DND-41 (cell line): ENCODE results near the gene ZSWIM5.
"Not testable (repeated sequence)": the region's sequence is repeated elsewhere in the genome, so short reads cannot be mapped to it uniquely, and the experiment has no call there.

Experiments used
- ATAC-seq: fragments of 200-7000 bp; cut with Tn5 transposase; 3 replicates; pipeline ENCODE4 v1.9.1; 2021; ENCODE audit warnings: low read depth; ENCODE audit not compliant: insufficient read depth
- DNase-seq: peaks from one replicate; pipeline ENCODE4 v3.0.0-alpha.2; 2020
- H2AFZ ChIP-seq: 2 replicates; pipeline ENCODE4 v1.6.0; 2012; ENCODE audit warnings: low read depth, low read length
- H3K27ac ChIP-seq: 2 replicates; pipeline ENCODE4 v1.5.1; 2012; ENCODE audit warnings: low read length, inconsistent platforms
- H3K27me3 ChIP-seq: fragments of 200-600 bp; sonication (generic); 2 replicates; pipeline ENCODE4 v1.6.0; 2012; ENCODE audit warnings: low read length, mild to moderate bottlenecking, inconsistent platforms; ENCODE audit not compliant: insufficient read depth, poor library complexity
- H3K36me3 ChIP-seq: 2 replicates; pipeline ENCODE4 v1.5.1; 2012; ENCODE audit warnings: low read length, inconsistent platforms; ENCODE audit not compliant: insufficient read depth
- H3K4me1 ChIP-seq: 2 replicates; pipeline ENCODE4 v1.5.1; 2012; ENCODE audit warnings: mild to moderate bottlenecking, low read length; ENCODE audit not compliant: insufficient read depth
- H3K4me2 ChIP-seq: 2 replicates; pipeline ENCODE4 v1.6.0; 2012; ENCODE audit warnings: mild to moderate bottlenecking, moderate library complexity, low read length, inconsistent platforms; ENCODE audit not compliant: insufficient read depth
- H3K4me3 ChIP-seq, 2 experiments: fragments of 200-600 bp in 1 of 2; shearing (Covaris generic) in 1 of 2; 2 replicates each; pipeline ENCODE4 v1.5.1; 2012 to 2016; ENCODE audit warnings: inconsistent platforms in 2 of 2, low read length in 2 of 2, mild to moderate bottlenecking in 2 of 2, low read depth in 1 of 2, moderate library complexity in 1 of 2
- H3K79me2 ChIP-seq: 2 replicates; pipeline ENCODE4 v1.6.0; 2012; ENCODE audit warnings: low read length, inconsistent platforms; ENCODE audit not compliant: insufficient read depth
- H3K9ac ChIP-seq: 2 replicates; pipeline ENCODE4 v1.6.0; 2012; ENCODE audit warnings: low read depth, mild to moderate bottlenecking, inconsistent platforms, low read length, moderate library complexity
- H3K9me3 ChIP-seq: 2 replicates; pipeline ENCODE4 v1.5.1; 2012; ENCODE audit warnings: low read length, moderate library complexity, mild to moderate bottlenecking, inconsistent platforms; ENCODE audit not compliant: insufficient read depth, severe bottlenecking
- H4K20me1 ChIP-seq: 2 replicates; pipeline ENCODE4 v1.6.0; 2012; ENCODE audit warnings: low read length; ENCODE audit not compliant: insufficient read depth
- EZH2 ChIP-seq: IDR thresholded peaks from 3 replicates; pipeline ENCODE4 v1.6.1; 2012; ENCODE audit warnings: borderline replicate concordance, low read depth, mild to moderate bottlenecking, moderate library complexity, low read length, inconsistent platforms; ENCODE audit not compliant: severe bottlenecking
- TF ChIP-seq, protein P1 (sequence below): IDR thresholded peaks from 2 replicates; pipeline ENCODE4 v1.5.1; 2012; ENCODE audit warnings: borderline replicate concordance, low read length, moderate library complexity, mild to moderate bottlenecking; ENCODE audit not compliant: poor library complexity, severe bottlenecking; ENCODE audit errors: extremely low read depth

ZSWIM5 gene

GRCh38 chr1:45136984-45137383, 69.4 kb downstream of the ZSWIM5 start:
- TF ChIP-seq, protein P1, sequence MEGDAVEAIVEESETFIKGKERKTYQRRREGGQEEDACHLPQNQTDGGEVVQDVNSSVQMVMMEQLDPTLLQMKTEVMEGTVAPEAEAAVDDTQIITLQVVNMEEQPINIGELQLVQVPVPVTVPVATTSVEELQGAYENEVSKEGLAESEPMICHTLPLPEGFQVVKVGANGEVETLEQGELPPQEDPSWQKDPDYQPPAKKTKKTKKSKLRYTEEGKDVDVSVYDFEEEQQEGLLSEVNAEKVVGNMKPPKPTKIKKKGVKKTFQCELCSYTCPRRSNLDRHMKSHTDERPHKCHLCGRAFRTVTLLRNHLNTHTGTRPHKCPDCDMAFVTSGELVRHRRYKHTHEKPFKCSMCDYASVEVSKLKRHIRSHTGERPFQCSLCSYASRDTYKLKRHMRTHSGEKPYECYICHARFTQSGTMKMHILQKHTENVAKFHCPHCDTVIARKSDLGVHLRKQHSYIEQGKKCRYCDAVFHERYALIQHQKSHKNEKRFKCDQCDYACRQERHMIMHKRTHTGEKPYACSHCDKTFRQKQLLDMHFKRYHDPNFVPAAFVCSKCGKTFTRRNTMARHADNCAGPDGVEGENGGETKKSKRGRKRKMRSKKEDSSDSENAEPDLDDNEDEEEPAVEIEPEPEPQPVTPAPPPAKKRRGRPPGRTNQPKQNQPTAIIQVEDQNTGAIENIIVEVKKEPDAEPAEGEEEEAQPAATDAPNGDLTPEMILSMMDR, result no peak
- TF ChIP-seq EZH2, result no peak
- H3K4me1 ChIP-seq, result no peaks in the 10 kb centered on the region
- H2AFZ ChIP-seq, result no peak overlapping the region
- no peak overlapping the region for H3K27ac ChIP-seq
- DNase-seq, result no peak
- H3K4me3 ChIP-seq, result no peak overlapping the region
- H3K27me3 ChIP-seq, result peaks cover 5% of the 10 kb centered on the region
- no peaks in the 10 kb centered on the region for H3K36me3 ChIP-seq
- no peak overlapping the region for H3K4me2 ChIP-seq
- no peaks in the 10 kb centered on the region for H3K79me2 ChIP-seq
- no peak overlapping the region for H3K9ac ChIP-seq
- no peaks in the 10 kb centered on the region for H3K9me3 ChIP-seq
- no peaks in the 10 kb centered on the region for H4K20me1 ChIP-seq
- ATAC-seq, result no peak

DNA sequence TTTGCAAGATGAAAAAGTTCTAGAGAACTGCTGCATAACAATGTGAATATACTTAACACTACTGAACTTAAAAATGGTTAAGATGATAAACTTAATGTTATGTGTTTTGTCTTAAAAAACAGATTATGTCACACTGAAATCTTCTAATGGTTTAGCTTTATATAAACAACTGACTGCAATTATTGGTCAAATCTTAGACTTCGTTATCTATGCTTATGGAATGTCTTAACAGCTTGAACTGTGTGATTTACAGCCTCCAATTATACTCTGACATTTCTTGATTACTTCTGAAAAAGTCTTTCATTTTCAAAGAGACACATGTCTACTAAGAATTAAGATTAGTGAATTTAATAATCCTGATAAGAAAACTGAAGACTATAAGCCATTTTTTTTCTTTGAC, 71.1 kb downstream of the ZSWIM5 start:
- ATAC-seq (no peak), DNase-seq (no peak)
- Histone ChIP-seq H3K4me2 (no peak overlapping the region), H3K27me3 (peaks cover 5% of the 10 kb centered on the region), H4K20me1 (no peaks in the 10 kb centered on the region), H3K9ac (no peak overlapping the region), H3K4me3 (no peak overlapping the region), H3K79me2 (no peaks in the 10 kb centered on the region), H3K9me3 (no peaks in the 10 kb centered on the region), H2AFZ (no peak overlapping the region), H3K4me1 (no peaks in the 10 kb centered on the region), H3K36me3 (no peaks in the 10 kb centered on the region), H3K27ac (no peak overlapping the region)
- no peak for TF ChIP-seq EZH2
- TF ChIP-seq, protein P1, result no peak

DNA sequence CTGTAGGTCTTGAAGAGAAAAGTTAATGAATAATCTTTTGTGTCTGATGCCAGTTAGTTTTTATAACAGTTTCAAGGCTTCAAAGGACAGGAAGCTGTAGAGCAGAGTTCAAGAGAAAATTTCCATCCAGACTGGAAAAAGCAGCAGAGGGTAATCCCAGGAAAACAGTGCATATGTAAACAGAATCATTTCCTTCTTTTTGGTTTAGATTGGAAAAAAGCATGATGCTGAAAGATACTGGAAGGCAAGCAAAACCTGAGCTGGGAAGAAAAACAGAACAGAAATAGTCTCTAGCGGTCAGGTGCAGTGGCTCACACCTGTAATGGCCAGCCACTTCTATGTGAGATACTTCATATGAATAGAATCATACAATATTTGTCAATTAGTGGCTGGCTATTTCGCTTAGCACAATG, 71.9 kb downstream of the ZSWIM5 start:
- no peak overlapping the region for H3K27ac ChIP-seq
- H3K4me1 ChIP-seq, result no peaks in the 10 kb centered on the region
- H3K9me3 ChIP-seq, result no peaks in the 10 kb centered on the region
- peaks cover 5% of the 10 kb centered on the region for H3K27me3 ChIP-seq
- no peak for DNase-seq
- H3K79me2 ChIP-seq, result no peaks in the 10 kb centered on the region
- H3K4me2 ChIP-seq, result no peak overlapping the region
- ATAC-seq, result no peak
- H3K4me3 ChIP-seq, result no peak overlapping the region
- TF ChIP-seq, protein P1, result no peak
- no peak for TF ChIP-seq EZH2
- no peak overlapping the region for H3K9ac ChIP-seq
- no peak overlapping the region for H2AFZ ChIP-seq
- H3K36me3 ChIP-seq, result no peaks in the 10 kb centered on the region
- no peaks in the 10 kb centered on the region for H4K20me1 ChIP-seq

DNA sequence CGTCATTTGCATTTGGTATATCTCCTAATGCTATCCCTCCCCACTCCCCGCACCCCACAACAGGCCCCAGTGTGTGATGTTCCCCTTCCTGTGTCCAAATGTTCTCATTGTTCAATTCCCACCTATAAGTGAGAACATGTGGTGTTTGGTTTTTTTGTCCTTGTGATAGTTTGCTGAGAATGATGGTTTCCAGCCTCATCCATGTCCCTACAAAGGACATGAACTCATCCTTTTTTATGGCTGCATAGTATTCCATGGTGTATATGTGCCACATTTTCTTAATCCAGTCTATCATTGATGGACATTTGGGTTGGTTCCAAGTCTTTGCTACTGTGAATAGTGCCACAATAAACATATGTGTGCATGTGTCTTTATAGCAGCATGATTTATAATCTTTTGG, 73.7 kb downstream of the ZSWIM5 start:
- not testable (repeated sequence) for H3K27ac ChIP-seq, H3K9me3 ChIP-seq, ATAC-seq, H3K9ac ChIP-seq, H3K4me1 ChIP-seq, H3K4me2 ChIP-seq, H3K79me2 ChIP-seq, H4K20me1 ChIP-seq, H3K27me3 ChIP-seq, H3K36me3 ChIP-seq, H3K4me3 ChIP-seq, DNase-seq, H2AFZ ChIP-seq
